ENCODE data around the gene UQCC2.

DNA sequence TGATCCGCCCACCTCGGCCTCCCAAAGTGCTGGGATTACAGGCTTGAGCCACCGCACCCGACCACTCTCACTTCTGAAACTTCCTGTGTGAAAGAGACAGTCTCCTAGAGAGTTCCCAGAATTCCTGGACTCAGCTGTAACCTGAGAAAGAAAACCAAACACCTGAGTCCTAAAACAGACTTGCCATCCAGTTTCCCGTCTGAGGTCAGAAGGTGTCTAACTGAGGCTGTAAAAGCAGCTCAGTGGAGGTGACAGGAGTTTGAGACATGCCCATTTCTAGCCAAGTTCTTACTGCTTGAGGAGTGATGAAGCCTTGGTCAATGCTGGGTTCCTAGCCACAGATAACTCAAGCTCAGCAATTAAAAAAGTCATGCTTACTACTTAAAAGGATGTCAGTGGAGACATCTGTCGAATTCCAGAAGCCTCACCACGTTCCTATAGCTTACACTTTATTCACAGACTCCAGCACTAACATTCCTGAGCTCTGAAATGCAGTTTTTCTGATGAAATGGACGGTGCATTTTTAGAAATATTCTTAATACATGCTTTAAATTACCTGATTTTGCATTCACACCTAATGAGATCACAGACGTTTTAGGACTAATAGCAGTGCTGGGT is 6.1 kb downstream of the UQCC2 start:
- TF ChIP-seq, protein P1, sequence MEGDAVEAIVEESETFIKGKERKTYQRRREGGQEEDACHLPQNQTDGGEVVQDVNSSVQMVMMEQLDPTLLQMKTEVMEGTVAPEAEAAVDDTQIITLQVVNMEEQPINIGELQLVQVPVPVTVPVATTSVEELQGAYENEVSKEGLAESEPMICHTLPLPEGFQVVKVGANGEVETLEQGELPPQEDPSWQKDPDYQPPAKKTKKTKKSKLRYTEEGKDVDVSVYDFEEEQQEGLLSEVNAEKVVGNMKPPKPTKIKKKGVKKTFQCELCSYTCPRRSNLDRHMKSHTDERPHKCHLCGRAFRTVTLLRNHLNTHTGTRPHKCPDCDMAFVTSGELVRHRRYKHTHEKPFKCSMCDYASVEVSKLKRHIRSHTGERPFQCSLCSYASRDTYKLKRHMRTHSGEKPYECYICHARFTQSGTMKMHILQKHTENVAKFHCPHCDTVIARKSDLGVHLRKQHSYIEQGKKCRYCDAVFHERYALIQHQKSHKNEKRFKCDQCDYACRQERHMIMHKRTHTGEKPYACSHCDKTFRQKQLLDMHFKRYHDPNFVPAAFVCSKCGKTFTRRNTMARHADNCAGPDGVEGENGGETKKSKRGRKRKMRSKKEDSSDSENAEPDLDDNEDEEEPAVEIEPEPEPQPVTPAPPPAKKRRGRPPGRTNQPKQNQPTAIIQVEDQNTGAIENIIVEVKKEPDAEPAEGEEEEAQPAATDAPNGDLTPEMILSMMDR (IDR thresholded peaks at IDR 0.05), result no peak
- TF ChIP-seq POLR2A (IDR thresholded peaks at IDR 0.05), result no peak
